GM19463 (cell line): ENCODE results near the gene DRD5.
A peak's percentile ranks its signal among the peaks of the same experiment; 100 is the strongest.

ENCODE experiments used
- ATAC-seq: cut with Tn5 transposase; IDR thresholded peaks from one replicate; pipeline ENCODE4 v1.9.1; 2021; ENCODE audit warnings: mild to moderate bottlenecking, moderate library complexity; ENCODE audit not compliant: unreplicated experiment

DRD5 gene

DNA sequence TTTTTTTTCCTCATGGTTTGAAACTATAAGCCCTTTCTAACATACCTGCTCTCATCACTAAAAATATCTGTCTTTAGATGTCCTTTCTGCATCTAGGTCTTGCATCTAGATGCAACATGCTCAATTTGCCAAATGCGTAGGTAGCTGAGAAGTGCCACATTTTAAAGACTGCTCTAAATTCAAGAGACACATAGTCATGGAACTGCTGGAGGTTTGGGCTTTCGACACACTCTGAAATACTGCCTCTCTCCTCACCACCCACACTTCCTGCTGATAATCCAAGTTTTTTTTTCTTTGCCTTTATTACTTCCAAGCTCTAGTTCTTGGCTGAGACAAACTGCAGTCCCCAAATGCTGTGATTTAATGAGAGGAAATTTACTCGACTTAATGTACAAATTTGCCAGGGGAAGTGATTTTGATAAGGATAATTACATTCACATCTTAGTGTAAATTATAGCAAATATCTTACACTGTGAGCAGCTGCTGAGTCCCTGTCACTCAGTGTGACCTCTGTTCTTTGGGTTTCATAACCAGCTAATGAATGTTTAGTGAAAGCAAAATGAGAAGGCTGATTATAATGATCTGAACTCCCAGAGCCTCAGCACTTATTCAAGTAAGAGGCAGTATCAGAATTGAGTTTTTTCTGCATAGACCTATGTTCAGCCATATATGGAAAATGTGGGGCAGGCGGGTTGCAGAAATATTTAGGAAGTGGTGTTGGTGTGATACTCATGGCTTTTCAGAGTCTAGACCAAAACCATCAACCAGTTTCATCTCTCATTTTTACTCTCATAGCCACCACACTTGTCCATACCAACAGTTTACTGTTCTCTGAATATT is 31.3 kb downstream of the DRD5 start:
- ATAC-seq, result peak; percentile 90

DNA sequence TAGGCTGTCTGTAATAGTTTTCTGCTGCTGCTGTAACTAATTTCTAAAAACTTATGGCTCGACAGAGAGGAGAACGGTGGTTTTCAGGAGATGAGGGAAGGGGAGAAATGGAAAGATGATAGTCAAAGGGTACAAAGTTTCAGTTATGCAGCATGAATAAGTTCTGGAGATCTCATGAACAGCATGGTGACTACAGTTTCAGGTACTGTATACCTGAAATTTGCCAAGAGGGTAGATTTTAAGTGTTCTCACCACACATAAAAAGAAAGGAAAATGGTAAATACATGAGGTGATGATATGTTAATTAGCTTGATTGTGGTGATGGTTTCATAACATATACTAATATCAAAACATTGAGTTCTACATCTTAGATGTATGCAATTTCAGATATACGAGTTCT is 34.9 kb downstream of the DRD5 start:
- ATAC-seq, result no peak

DNA sequence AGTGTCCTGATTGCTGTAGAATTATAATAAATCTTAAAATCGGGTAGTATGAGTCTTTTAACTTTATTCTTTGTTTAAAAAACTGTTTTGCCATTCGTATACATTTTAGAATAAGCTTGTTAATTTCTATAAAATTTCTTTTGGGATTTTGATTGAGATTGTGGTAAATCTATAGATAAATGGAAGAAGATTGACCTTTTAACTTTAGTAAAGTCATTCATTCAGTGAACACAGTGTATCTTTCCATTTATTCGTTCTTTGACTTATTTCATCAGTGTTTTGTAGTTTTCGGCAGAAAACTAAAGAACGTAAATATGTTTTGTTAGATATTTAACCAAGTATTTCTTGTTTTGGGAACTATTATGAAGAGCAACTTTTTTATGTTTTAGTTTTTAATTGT is 38.9 kb downstream of the DRD5 start:
- ATAC-seq, result no peak

DNA sequence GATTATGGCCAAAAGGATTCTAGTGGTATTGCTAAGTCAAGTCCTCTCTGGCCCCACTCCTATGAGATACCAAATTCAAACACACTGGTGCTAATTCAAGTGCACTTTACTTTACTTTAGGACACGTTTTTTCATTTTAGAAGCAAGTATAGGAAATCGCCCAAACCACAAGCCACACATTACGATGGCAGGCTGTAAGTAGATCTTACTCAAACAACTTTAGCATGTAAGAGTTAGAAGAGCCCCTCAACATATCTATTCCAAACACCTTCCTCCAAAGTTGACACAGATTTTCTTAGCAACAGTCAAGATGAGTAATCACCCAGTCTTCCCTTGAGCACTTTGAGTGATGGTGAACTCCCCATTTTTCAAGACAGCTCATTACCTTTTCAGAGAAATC is 43.6 kb downstream of the DRD5 start:
- no peak for ATAC-seq

DNA sequence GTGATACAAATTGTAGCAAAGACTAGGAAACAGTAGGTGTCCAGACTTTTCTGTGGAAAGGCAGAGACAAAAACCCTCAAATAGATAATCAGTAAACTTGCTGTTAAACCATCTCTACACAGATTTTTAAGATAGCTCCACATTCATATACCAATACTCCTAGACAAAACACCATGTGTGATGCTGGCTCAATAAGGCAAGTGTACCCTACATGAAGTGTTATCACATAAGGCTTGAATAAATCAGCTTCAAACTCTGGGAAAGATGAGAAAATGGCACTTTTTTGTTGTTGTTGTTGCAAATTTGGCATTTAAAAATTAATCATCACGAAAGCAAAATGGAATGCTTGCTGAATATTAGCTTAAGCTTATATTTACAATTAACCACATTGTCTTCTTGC is 45.1 kb downstream of the DRD5 start:
- ATAC-seq, result no peak

DNA sequence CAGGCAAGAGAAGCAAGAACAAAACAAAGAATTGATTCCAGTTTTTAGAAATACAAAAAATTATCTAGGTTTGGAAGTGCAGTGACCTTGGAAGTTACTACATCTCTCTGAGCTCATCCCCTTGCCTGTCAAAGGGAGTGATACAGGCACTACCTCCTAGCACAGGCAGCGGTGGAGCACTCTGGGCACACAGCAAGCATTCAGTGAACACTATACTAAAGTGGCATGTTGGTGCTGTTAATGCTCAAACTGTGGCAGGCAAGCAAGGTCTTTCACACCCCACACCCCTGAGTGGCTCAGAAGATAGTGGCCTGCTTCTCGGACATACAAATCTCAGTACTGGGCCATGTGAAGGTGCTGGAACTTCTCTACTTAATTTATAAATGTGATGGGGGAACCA is 51.2 kb downstream of the DRD5 start:
- ATAC-seq, result no peak

DNA sequence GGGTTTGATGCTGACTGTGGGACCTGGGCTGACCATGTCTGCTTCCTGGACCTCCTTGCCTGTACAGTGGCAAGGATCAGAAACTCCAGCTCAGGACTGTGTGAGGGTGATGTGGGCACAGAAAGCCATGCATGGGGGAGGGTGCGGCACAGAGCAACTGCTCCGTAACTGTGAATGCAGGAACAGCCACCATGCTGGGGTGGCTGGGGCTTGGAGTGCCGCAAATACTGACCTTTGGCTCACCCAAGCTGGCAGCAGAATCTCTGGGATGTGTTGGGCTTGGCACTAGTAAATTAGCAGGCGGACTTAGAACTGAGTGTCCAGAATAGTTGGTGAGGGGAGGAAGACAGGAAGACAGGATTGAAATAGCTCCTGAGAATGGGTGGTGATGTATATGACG is 52.0 kb downstream of the DRD5 start:
- ATAC-seq, result no peak
